Natural killer cell treated with Interleukin-12 subunit alpha and Interleukin-12 subunit beta and Interleukin-15 and Interleukin-18, amount 100 ng/mL, for 72 hours (primary cell): Measurements from ENCODE around the gene IL6R. TPM values are rescaled to one million over a fixed set of nuclear protein-coding genes. Genes with fewer than 3 reads are reported as not detected.

Source experiments
- ATAC-seq, 2 donors: fragments of 150-1000 bp; cut with Tn5 transposase in 1 of 2; sonication (Bioruptor Pico), chemical (Tn5 transposase) in 1 of 2; 2 replicates each; pipeline ENCODE4 v1.10.0; 2021
- DNase-seq: peaks from one replicate; pipeline ENCODE4 v3.0.0; 2022; ENCODE audit warnings: low spot score
- H3K27ac Mint-ChIP-seq, 2 donors: 1 replicate in 1 of 2; 2 replicates in 1 of 2; pipeline ENCODE4 v1.8.0; 2022; ENCODE audit warnings: mixed read lengths in 2 of 2, mild to moderate bottlenecking in 1 of 2, moderate library complexity in 1 of 2
- H3K27me3 Mint-ChIP-seq, 2 donors: 1 replicate in 1 of 2; 2 replicates in 1 of 2; pipeline ENCODE4 v1.8.0; 2022; ENCODE audit warnings: mixed read lengths in 2 of 2
- H3K36me3 Mint-ChIP-seq: one replicate; pipeline ENCODE4 v1.8.0; 2022; ENCODE audit warnings: mixed read lengths
- H3K4me1 Mint-ChIP-seq, 2 donors: 1 replicate in 1 of 2; 2 replicates in 1 of 2; pipeline ENCODE4 v1.8.0; 2022; ENCODE audit warnings: low read depth in 2 of 2, mixed read lengths in 2 of 2, mild to moderate bottlenecking in 1 of 2
- H3K4me3 Mint-ChIP-seq: one replicate; pipeline ENCODE4 v1.8.0; 2022; ENCODE audit warnings: mixed read lengths
- H3K9me3 Mint-ChIP-seq: 2 replicates; pipeline ENCODE4 v1.8.0; 2022; ENCODE audit warnings: mixed read lengths
- total RNA-seq, 2 donors: library from RNA; stranded (reverse); gene quantifications; one replicate each; pipeline ENCODE4 v1.2.3, GENCODE V29; 2022

Gene IL6R
- total RNA-seq, 2 donors from 2014 or later, result 2.3 to 4.0 TPM

DNA sequence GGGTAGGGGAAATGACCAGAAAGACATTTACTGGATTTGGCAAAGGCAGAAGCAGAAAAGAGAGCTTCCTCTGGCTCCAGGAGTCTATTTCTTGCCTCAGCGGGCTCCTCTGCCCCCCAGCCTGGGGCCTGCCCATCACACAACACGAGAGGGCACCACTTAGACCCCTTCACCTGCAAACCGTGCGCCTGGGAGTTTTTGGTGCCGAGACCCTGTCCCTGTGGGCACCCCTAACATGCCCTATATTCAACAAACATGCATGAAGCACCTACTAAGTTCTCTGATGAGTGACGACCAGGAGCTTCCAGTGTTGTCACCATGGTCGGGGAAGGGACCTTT is 18.8 kb downstream of the IL6R start:
- Mint-ChIP-seq H3K4me1 (peaks cover 9 to 13% of the 10 kb centered on the region in 2 donors), H3K27ac (no peak overlapping the region), H3K36me3 (no peaks in the 10 kb centered on the region), H3K4me3 (no peak overlapping the region), H3K9me3 (no peaks in the 10 kb centered on the region), H3K27me3 (peaks cover 0 to 12% of the 10 kb centered on the region in 2 donors)
- DNase-seq, result no peak
- no peak for ATAC-seq

DNA sequence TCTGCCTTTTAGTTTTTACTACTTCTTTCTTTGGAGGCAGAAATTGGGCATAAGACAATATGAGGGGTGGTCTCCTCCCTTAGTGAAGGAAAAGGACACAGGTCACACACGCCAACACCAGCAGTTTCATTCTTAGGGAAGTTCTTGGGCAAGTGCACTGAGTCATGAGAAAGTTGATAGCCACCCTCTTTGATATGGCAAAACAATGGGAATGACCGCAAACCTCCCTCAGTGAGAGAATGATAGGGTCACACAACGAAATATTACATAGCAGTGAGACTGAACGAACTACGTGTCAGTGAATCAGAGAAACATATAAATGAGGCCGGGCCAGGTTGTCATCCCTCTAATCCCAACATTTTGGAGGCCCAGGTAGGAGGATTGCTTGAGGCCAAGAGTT is 20.0 kb downstream of the IL6R start:
- H3K4me3 Mint-ChIP-seq, result no peak overlapping the region

DNA sequence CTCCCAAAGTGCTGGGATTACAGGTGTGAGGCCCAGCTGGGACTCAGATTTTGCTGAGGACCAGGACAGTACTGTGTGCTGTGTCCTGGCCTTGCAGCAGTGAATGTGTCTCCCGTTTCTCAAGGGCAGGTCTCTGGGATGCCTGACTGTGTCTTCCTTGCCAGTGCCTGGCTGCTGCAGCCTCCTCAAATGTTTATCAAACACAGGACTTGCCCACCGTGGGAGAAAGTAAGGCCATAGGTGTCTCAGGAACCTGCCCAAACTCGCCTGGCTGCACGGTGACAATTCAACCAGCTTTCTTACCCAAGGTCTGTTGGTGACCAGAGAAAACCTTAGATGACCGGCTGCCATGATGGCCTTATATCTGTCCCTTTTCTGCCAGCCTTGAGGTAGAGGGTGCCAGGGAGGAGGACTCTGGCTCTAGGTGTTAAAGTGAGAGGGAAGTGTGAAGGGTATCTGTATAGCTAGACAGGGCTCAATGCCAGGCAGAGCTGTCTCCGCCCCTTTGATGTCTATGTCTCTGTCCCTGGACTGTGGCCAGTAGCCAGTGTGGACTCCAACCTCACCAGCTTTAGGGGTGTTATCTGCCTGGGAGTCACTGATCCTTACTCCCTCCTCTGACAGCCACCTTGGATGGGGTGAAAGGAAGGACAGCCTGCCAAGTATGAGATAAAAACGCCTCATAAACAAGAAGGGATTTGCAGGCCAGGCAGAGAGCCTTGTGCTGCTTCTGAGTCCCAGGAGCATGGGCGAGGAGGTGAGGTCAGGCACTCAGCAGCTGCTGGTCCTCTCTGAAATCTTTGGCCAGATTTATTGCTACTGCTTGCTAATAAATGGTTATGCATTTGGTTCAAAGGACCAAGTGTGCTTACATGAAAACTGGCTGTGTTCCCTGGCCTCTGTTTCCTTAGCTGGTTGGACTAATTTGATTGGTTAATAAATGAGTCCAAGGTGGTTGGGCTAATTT is 22.3 kb downstream of the IL6R start:
- Mint-ChIP-seq H3K4me1 (peaks cover 16 to 23% of the 10 kb centered on the region in 2 donors), H3K9me3 (no peaks in the 10 kb centered on the region)
- ATAC-seq, result no peak

More for the DNA sequence above, 20.0 kb downstream of the IL6R start:
- Mint-ChIP-seq H3K36me3 (no peaks in the 10 kb centered on the region), H3K27me3 (peaks cover 0 to 7% of the 10 kb centered on the region in 2 donors), H3K27ac (no peak overlapping the region), H3K9me3 (no peaks in the 10 kb centered on the region), H3K4me1 (peaks cover 2 to 3% of the 10 kb centered on the region in 2 donors)
- no peak for DNase-seq
- ATAC-seq, result no peak

DNA sequence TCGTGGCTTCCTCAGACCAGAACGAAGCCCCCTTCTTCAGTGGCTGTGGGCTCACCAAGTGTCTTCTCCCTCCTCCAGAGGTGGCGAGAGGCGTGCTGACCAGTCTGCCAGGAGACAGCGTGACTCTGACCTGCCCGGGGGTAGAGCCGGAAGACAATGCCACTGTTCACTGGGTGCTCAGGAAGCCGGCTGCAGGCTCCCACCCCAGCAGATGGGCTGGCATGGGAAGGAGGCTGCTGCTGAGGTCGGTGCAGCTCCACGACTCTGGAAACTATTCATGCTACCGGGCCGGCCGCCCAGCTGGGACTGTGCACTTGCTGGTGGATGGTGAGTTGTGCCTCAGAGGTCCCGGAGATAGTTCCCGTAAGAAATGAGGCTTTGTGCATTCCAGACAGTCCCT is 24.0 kb downstream of the IL6R start:
- H3K27ac Mint-ChIP-seq, result no peak overlapping the region
- ATAC-seq (no peak), DNase-seq (no peak)
- no peaks in the 10 kb centered on the region for H3K27me3 Mint-ChIP-seq
- H3K9me3 Mint-ChIP-seq, result no peaks in the 10 kb centered on the region
- no peak overlapping the region for H3K4me3 Mint-ChIP-seq
- no peaks in the 10 kb centered on the region for H3K36me3 Mint-ChIP-seq
- peaks cover 22 to 29% of the 10 kb centered on the region in 2 donors for H3K4me1 Mint-ChIP-seq

More for the DNA sequence above, 22.3 kb downstream of the IL6R start:
- no peaks in the 10 kb centered on the region for H3K36me3 Mint-ChIP-seq
- no peak overlapping the region for H3K27ac Mint-ChIP-seq
- no peak for DNase-seq
- no peak overlapping the region for H3K4me3 Mint-ChIP-seq
- peaks cover 0 to 3% of the 10 kb centered on the region in 2 donors for H3K27me3 Mint-ChIP-seq

DNA sequence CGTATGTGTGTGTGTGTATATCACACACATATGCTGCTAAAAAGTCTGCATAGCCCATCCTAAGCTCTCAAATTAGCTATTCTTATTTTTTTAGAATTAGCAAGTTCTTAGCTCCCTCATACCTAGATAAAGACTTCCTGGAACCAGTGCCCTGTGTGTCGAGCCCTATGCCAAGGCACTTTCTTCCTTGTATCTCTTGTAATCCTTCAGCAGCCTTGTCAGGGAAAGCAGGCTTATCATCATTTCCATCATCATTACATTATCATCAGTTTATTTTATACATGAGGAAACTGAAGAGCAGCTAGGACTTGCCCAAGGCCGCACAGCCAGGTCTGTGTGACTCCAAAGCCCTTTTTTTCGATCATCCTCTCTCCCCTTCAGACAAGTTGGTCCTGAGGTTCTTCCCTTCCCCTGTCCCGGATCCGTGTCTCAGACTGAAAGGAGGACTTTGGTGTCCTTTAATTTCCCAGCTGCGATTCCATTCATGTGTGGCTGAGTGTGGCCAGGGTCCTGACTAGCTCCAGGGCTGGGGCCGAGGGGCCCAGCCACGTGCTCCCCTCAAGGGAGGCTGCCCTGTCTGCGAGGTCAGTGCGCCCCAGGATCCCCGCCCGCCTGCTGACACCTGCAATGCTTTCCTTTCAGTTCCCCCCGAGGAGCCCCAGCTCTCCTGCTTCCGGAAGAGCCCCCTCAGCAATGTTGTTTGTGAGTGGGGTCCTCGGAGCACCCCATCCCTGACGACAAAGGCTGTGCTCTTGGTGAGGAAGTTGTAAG is 24.9 kb downstream of the IL6R start:
- ATAC-seq (no peak), DNase-seq (no peak)
- Mint-ChIP-seq H3K27ac (peak overlapping the region; percentile 72 to 79), H3K4me1 (peaks cover 22 to 29% of the 10 kb centered on the region in 2 donors), H3K4me3 (peak overlapping the region; percentile 66), H3K9me3 (no peaks in the 10 kb centered on the region), H3K36me3 (no peaks in the 10 kb centered on the region), H3K27me3 (no peaks in the 10 kb centered on the region)

DNA sequence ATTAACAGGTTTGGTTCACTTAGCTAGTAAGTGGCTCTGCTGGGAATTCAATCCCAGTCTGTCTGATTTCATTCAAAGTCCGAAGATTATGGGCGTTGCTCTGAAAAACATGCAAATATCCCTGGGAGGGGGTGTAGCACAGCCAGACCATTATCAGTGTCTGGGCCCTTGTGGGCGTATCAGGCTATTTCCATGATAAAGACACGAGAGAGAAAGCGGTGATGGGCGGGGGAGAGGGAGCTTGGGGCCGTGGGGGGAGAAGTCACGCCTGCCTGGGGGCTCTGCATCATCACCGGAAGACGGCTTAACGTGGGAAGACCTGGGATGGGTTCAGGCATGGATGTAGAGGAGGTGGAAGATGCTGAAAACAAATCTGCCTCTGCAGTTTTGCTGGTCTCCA is 25.8 kb downstream of the IL6R start:
- H3K4me1 Mint-ChIP-seq, result peaks cover 22 to 29% of the 10 kb centered on the region in 2 donors
- DNase-seq, result no peak

DNA sequence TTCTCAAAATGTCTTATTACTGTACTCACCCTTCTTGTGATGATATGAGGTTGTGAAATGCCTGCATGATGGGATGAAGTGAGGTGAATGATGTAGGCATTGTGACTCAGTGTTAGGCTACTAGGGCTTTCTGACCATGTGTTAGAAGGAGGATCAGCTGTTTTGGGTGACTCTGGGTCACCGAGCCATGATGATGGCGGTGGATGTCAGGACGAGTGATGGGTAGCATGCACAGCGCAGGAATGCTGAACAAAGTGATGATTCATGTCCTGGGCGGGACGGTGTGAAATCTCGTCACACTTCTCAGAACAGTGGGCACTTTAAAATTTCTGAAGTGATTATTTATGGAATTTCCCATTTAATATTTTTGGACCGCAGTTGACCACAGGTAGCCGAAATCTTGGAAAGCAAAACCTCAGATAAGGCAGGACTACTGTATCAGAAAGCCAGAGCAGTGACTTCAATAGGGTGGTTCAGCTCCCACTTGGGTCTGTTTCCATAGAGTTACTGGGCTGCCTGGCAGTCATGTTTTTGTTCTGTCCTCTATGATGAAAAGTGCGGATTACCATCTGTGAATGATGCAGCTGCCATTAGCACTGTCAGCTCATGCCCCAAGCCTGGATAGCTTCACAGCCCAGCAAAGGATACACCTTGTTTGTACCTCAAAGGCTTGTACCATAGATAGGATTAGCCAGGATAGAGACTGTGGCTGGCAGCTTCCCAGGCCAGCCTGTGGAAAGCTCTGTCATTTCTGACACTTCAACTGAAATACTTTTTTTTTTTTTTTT is 26.6 kb downstream of the IL6R start:
- H3K4me3 Mint-ChIP-seq, result peak overlapping the region; percentile 47
- no peaks in the 10 kb centered on the region for H3K9me3 Mint-ChIP-seq
- no peaks in the 10 kb centered on the region for H3K36me3 Mint-ChIP-seq
- peaks cover 22 to 29% of the 10 kb centered on the region in 2 donors for H3K4me1 Mint-ChIP-seq
- DNase-seq (peak; percentile 85), ATAC-seq (peak; percentile 96)
- H3K27me3 Mint-ChIP-seq, result no peaks in the 10 kb centered on the region
- H3K27ac Mint-ChIP-seq, result peak overlapping the region; percentile 72 to 79

More for the DNA sequence above, 25.8 kb downstream of the IL6R start:
- no peak for ATAC-seq
- Mint-ChIP-seq H3K36me3 (no peaks in the 10 kb centered on the region), H3K27me3 (no peaks in the 10 kb centered on the region), H3K4me3 (peak overlapping the region; percentile 66), H3K27ac (peak overlapping the region; percentile 72 to 79), H3K9me3 (no peaks in the 10 kb centered on the region)

DNA sequence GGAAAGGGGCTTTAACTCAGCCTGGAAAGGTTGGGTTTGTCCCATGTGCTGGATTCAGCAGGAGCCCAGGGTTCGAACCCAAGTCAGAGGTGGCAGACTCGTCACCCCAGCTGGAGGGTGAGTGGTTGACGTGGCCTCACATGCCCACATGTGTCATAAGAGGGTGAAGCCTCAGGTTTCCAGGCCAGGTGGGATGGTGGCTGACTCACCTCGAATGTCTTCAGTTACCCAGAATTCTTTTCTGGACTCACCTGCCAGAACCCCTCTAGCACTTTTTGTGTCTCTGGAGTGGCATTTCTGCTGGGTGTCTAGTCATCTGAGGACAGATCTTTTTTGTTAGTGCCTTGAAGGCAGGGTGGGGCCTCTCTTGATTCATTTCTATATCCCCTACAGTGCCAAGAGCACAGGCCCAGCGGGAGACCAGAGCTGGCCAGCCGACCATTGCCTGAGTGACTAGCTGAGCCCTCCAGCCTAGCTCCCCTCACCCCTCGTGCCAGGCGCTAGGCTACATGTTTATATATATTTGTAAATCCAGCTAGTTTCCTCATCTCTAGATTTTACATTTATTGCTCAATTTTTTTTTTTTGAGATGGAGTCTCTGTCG is 28.1 kb downstream of the IL6R start:
- no peak for ATAC-seq
- peak overlapping the region; percentile 41 for H3K4me3 Mint-ChIP-seq

DNA sequence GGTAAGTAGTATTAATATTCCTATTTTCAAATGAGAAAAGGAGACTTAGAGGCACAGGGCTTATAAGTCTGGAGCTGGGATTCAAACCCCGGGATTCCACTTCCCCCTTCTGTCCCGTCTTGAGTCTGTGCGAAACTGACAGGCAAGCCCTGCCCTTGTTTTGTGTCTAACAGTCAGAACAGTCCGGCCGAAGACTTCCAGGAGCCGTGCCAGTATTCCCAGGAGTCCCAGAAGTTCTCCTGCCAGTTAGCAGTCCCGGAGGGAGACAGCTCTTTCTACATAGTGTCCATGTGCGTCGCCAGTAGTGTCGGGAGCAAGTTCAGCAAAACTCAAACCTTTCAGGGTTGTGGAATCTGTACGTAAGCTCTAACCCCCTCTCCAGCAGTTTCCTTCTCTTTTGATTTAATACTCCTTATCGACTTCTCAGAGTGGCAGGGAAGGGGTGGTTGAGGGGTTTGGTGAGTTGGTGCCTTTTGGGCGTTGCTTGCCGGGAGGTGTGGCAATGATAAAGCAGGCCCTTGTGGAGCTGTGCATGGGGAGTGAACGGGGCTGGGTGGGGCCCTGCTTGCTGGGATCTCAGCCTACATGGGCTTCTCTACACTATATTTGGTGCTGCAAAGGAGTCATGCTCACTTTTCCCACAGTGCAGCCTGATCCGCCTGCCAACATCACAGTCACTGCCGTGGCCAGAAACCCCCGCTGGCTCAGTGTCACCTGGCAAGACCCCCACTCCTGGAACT is 29.4 kb downstream of the IL6R start:
- Mint-ChIP-seq H3K36me3 (no peaks in the 10 kb centered on the region), H3K9me3 (no peaks in the 10 kb centered on the region), H3K4me1 (peaks cover 34 to 45% of the 10 kb centered on the region in 2 donors), H3K4me3 (no peak overlapping the region), H3K27ac (peak overlapping the region in 1 of 2 donors; percentile 72), H3K27me3 (peaks cover 0 to 3% of the 10 kb centered on the region in 2 donors)
- DNase-seq, result no peak
- no peak for ATAC-seq

More for the DNA sequence above, 28.1 kb downstream of the IL6R start:
- H3K9me3 Mint-ChIP-seq, result no peaks in the 10 kb centered on the region
- H3K27me3 Mint-ChIP-seq, result no peaks in the 10 kb centered on the region
- H3K4me1 Mint-ChIP-seq, result peaks cover 27 to 35% of the 10 kb centered on the region in 2 donors
- H3K27ac Mint-ChIP-seq, result peak overlapping the region; percentile 61 to 72
- no peak for DNase-seq
- no peaks in the 10 kb centered on the region for H3K36me3 Mint-ChIP-seq

DNA sequence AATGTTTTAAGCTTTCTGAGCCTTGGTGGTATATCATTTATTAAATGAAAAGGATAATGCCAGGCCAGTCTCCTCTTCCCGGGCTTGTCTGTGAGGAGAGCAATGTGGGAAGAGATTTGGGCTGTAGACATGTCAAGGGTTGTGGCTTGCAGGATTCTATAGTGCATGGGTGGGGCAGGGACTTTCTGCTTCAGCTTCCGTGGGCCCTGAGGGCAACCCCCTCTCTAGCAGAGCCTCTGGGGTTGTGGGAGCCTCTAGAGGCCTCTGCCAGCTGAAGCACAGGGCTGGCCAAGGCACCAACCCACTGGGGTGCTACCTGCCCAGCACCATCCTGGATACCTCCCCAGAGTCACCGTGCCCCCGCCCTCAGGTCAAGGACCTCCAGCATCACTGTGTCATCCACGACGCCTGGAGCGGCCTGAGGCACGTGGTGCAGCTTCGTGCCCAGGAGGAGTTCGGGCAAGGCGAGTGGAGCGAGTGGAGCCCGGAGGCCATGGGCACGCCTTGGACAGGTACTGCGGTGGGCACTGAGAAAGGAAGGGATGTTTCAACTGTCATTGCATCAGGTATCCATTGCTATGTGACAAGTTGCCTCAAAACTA is 30.6 kb downstream of the IL6R start:
- H3K4me3 Mint-ChIP-seq, result no peak overlapping the region
- H3K27ac Mint-ChIP-seq, result no peak overlapping the region
- no peaks in the 10 kb centered on the region for H3K9me3 Mint-ChIP-seq
- peaks cover 0 to 3% of the 10 kb centered on the region in 2 donors for H3K27me3 Mint-ChIP-seq
- H3K36me3 Mint-ChIP-seq, result no peaks in the 10 kb centered on the region
- no peak for ATAC-seq
- no peak for DNase-seq
- peaks cover 38 to 48% of the 10 kb centered on the region in 2 donors for H3K4me1 Mint-ChIP-seq

DNA sequence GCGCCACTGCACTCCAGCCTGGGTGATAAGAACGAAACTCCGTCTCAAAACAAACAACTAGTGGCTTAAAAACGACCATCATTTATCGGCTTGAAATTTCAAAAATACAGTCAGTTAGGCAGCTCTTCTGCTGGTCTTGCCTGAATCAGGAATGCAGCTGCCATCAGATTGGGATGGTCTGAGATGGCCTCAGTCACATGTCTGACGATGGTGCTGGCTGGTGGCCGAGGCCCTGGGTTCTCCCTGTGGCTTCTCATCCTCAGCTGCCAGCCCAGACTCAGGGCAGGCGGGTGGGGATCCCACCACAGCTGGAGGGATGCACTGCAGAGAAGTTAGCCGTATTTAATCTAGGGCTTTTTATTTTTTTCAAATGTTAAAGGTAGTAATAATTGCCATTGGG is 31.3 kb downstream of the IL6R start:
- peaks cover 7 to 9% of the 10 kb centered on the region in 2 donors for H3K27me3 Mint-ChIP-seq
- no peak overlapping the region for H3K27ac Mint-ChIP-seq
- ATAC-seq (no peak), DNase-seq (no peak)
- H3K4me1 Mint-ChIP-seq, result peaks cover 39 to 50% of the 10 kb centered on the region in 2 donors
- H3K4me3 Mint-ChIP-seq, result no peak overlapping the region
- no peaks in the 10 kb centered on the region for H3K9me3 Mint-ChIP-seq
- no peaks in the 10 kb centered on the region for H3K36me3 Mint-ChIP-seq
